GM12865 (cell line): ENCODE data around the gene MTUS2.

Source experiments
- DNase-seq: peaks from one replicate; pipeline ENCODE4 v3.0.0; 2010; ENCODE audit warnings: low read depth
- H3K4me3 ChIP-seq: 2 replicates; pipeline ENCODE4 v1.5.1; 2011; ENCODE audit warnings: mild to moderate bottlenecking, low read depth, low read length, control low read depth
- CTCF ChIP-seq: IDR thresholded peaks from 2 replicates; pipeline ENCODE4 v1.5.1; 2011; ENCODE audit warnings: low read length, control low read depth, low read depth, inconsistent platforms; ENCODE audit not compliant: insufficient read depth; ENCODE audit errors: missing control alignments

The MTUS2 gene

GRCh38 chr13:29454931-29455481 is 634.9 kb downstream of the MTUS2 start:
- TF ChIP-seq CTCF, result peak; percentile 57
- H3K4me3 ChIP-seq, result no peak overlapping the region
- peak; percentile 41 for DNase-seq

- no peak for TF ChIP-seq CTCF
- no peak for DNase-seq
Measured at GRCh38 chr13:29456419-29456818, 636.3 kb downstream of the MTUS2 start.

GRCh38 chr13:29457299-29457698 is 637.2 kb downstream of the MTUS2 start:
- H3K4me3 ChIP-seq, result no peak overlapping the region
- no peak for DNase-seq
- TF ChIP-seq CTCF, result no peak

More at GRCh38 chr13:29456419-29456818, 636.3 kb downstream of the MTUS2 start:
- no peak overlapping the region for H3K4me3 ChIP-seq

DNA sequence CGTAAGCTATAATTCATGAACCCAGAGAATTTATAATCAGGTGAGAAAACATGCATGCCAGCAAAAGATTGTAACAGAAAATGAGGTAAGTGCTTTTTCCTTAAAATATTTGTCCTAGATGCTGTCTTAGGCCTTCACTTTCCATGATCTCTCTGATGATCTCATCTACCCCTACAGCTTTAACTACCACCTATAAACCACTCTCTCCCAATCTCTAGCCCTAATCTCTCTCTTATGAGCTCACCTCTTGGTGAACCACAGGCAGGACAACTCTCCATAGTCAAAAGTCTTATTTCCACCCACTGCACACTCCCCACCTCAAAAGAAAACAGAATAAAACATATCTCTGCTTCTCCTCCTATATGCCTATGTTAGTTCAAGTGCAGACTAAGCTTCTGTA is 638.3 kb downstream of the MTUS2 start:
- TF ChIP-seq CTCF, result no peak
- no peak overlapping the region for H3K4me3 ChIP-seq
- no peak for DNase-seq

DNA sequence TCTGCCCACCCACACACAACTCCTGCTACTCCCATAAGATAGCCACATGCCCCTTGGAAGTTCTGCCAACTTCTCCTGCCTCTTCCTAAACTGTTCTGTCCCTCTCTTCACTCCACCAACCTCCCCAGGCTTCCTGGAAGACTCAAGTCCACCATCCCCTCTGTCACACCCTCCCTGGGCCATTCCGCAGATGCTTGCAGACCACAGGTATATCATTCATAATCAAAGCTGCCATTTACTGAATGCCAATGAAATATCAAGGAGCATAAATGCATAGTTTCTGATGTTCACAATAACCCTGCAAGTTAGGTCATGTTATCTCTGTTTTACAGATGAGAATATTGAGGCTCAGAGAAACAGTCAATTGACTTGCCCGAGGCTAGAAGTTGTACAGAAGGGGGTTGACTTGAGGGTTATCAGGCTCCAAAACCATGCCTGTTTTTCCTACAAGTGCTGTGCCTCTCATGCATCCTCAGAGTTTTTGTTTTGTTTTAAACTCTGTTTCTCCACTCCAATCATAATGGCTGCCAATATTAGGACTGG is 639.7 kb downstream of the MTUS2 start:
- no peak for TF ChIP-seq CTCF
- no peak overlapping the region for H3K4me3 ChIP-seq
- no peak for DNase-seq

DNA sequence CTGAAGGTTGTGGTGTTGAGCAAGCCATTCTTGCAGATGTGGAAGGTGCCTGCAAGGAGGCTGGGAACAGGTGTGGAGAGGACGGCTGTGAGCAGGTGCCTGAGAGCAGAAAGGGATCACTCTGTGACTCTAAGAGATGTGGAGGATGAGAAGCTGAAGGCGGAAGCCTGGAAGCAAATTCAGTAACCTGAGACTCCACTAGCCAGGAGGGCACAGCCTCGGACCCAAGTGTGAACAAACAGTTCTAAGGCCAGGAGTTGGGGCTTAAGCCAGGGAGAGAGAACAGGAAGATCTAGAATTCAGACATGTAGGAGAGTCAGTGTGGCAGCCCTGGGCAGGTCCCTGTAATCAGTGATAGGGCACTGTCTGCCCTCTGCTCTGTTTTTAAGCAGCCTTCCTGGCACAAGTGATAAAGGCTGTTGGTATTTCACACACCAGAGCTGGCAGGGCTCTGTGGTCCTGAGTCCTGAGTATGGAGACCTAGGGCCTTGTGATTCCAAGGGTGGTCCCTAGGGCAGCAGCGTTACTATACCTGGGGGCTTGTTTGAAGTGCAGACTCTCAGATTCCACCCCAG is 644.1 kb downstream of the MTUS2 start:
- H3K4me3 ChIP-seq, result no peak overlapping the region
- no peak for DNase-seq
- no peak for TF ChIP-seq CTCF
